ENCODE measurements around the gene CACNA2D3.

GRCh38 chr3:54845011-54845410 is 722.7 kb downstream of the CACNA2D3 start:
- TF ChIP-seq CTCF (IDR thresholded peaks at IDR 0.05) (no peak), POLR2AphosphoS5 (IDR thresholded peaks at IDR 0.05) (no peak), EP300 (IDR thresholded peaks at IDR 0.05; ENCODE audit: low read depth) (no peak), POLR2A (IDR thresholded peaks at IDR 0.05) (no peak)

All from transverse colon (tissue), 4 donors.